Loucy (cell line): ENCODE results near the gene DPPA3.

Experiments used
- H2AFZ ChIP-seq: fragments of 200-600 bp; sonication (generic); 2 replicates; pipeline ENCODE4 v1.6.0; 2016; ENCODE audit warnings: antibody characterized with exemption, mild to moderate bottlenecking, low read length, moderate library complexity
- H3F3A ChIP-seq: fragments of 200-600 bp; 2 replicates; pipeline ENCODE4 v1.6.0; 2016; ENCODE audit warnings: antibody characterized with exemption, low read depth, mild to moderate bottlenecking
- H3K27me3 ChIP-seq: fragments of 200-600 bp; sonication (generic); 2 replicates; pipeline ENCODE4 v1.6.1; 2014; ENCODE audit warnings: low read length, mild to moderate bottlenecking; ENCODE audit not compliant: insufficient read depth, poor library complexity, severe bottlenecking
- H3K36me3 ChIP-seq: fragments of 200-600 bp; sonication (generic); 2 replicates; pipeline ENCODE4 v1.6.1; 2016; ENCODE audit warnings: low read length; ENCODE audit not compliant: insufficient read depth
- H3K4me1 ChIP-seq: fragments of 200-600 bp; sonication (generic); 2 replicates; pipeline ENCODE4 v1.5.1; 2014; ENCODE audit warnings: low read length, mild to moderate bottlenecking; ENCODE audit not compliant: insufficient read depth, poor library complexity, severe bottlenecking
- H3K4me2 ChIP-seq: fragments of 200-600 bp; sonication (generic); 2 replicates; pipeline ENCODE4 v1.6.0; 2014; ENCODE audit warnings: antibody characterized with exemption, low read length, low read depth, mild to moderate bottlenecking; ENCODE audit not compliant: poor library complexity, severe bottlenecking
- H3K4me3 ChIP-seq: fragments of 200-600 bp; sonication (generic); 2 replicates; pipeline ENCODE4 v1.5.1; 2014; ENCODE audit warnings: low read length, mild to moderate bottlenecking, mixed read lengths; ENCODE audit not compliant: poor library complexity, severe bottlenecking
- H3K79me2 ChIP-seq: fragments of 200-600 bp; sonication (generic); 2 replicates; pipeline ENCODE4 v1.6.1; 2014; ENCODE audit warnings: low read length; ENCODE audit not compliant: insufficient read depth
- H3K9ac ChIP-seq: fragments of 200-600 bp; sonication (generic); 2 replicates; pipeline ENCODE4 v1.6.0; 2014; ENCODE audit warnings: mild to moderate bottlenecking, low read depth, low read length, moderate library complexity; ENCODE audit not compliant: poor library complexity, severe bottlenecking
- H3K9me2 ChIP-seq: fragments of 200-600 bp; sonication (generic); replicated peaks from 2 replicates; pipeline ENCODE4 v1.6.1; 2016; ENCODE audit warnings: low read depth, low read length, mixed read lengths
- H3K9me3 ChIP-seq: fragments of 200-600 bp; sonication (generic); 2 replicates; pipeline ENCODE4 v1.6.1; 2014; ENCODE audit warnings: mild to moderate bottlenecking, antibody characterized with exemption, low read length, low read depth; ENCODE audit not compliant: insufficient read depth
- H4K20me1 ChIP-seq: fragments of 200-600 bp; sonication (generic); 2 replicates; pipeline ENCODE4 v1.6.0; 2014; ENCODE audit warnings: antibody characterized with exemption, low read length, mild to moderate bottlenecking; ENCODE audit not compliant: insufficient read depth, poor library complexity, severe bottlenecking
- EZH2phosphoT487 ChIP-seq: fragments of 200-600 bp; IDR thresholded peaks from 2 replicates; pipeline ENCODE4 v1.6.1; 2018; ENCODE audit warnings: antibody characterized with exemption, mild to moderate bottlenecking, moderate library complexity, borderline replicate concordance
- TF ChIP-seq, protein P1 (sequence below): fragments of 200-600 bp; sonication (generic); conservative IDR thresholded peaks from 2 replicates; pipeline ENCODE4 v1.5.1; 2014; ENCODE audit warnings: mild to moderate bottlenecking, antibody characterized with exemption, low read length

Gene DPPA3

DNA sequence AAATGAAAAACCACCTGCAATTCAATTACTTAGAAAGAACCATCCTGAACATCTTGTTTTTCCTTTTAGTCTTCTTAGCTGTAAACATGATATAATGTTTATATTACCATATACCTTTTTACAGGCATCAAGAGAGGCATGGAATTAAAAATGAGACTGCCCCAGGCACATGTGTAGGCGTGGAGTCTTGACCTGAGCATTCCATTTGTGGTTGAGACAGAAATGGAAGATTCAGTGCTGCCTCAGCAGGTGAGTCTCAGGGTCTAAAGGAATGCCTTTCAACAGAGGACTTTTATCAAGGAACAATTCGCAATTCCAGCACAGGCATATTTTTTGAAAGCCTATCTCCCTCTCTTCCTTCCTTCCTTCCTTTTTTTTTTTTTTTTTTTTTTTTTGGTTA lies 45.8 kb downstream of the DPPA3 start:
- no peak for TF ChIP-seq EZH2phosphoT487
- TF ChIP-seq, protein P1, sequence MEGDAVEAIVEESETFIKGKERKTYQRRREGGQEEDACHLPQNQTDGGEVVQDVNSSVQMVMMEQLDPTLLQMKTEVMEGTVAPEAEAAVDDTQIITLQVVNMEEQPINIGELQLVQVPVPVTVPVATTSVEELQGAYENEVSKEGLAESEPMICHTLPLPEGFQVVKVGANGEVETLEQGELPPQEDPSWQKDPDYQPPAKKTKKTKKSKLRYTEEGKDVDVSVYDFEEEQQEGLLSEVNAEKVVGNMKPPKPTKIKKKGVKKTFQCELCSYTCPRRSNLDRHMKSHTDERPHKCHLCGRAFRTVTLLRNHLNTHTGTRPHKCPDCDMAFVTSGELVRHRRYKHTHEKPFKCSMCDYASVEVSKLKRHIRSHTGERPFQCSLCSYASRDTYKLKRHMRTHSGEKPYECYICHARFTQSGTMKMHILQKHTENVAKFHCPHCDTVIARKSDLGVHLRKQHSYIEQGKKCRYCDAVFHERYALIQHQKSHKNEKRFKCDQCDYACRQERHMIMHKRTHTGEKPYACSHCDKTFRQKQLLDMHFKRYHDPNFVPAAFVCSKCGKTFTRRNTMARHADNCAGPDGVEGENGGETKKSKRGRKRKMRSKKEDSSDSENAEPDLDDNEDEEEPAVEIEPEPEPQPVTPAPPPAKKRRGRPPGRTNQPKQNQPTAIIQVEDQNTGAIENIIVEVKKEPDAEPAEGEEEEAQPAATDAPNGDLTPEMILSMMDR = no peak
- no peaks in the 10 kb centered on the region for H3F3A ChIP-seq
- no peak overlapping the region for H2AFZ ChIP-seq
- H3K9ac ChIP-seq = no peak overlapping the region
- H3K9me2 ChIP-seq = no peaks in the 10 kb centered on the region
- no peaks in the 10 kb centered on the region for H3K79me2 ChIP-seq
- no peak overlapping the region for H3K4me2 ChIP-seq
- no peaks in the 10 kb centered on the region for H3K9me3 ChIP-seq
- no peaks in the 10 kb centered on the region for H4K20me1 ChIP-seq
- H3K4me3 ChIP-seq = no peak overlapping the region
- H3K4me1 ChIP-seq = peaks cover 6% of the 10 kb centered on the region
- no peaks in the 10 kb centered on the region for H3K27me3 ChIP-seq
- no peaks in the 10 kb centered on the region for H3K36me3 ChIP-seq

GRCh38 chr12:7758766-7759140 lies 47.5 kb downstream of the DPPA3 start:
- Histone ChIP-seq H3K4me3 (no peak overlapping the region), H3K9ac (no peak overlapping the region), H3K9me2 (no peaks in the 10 kb centered on the region), H3K4me1 (no peaks in the 10 kb centered on the region), H3K4me2 (no peak overlapping the region), H4K20me1 (no peaks in the 10 kb centered on the region), H3K36me3 (no peaks in the 10 kb centered on the region), H2AFZ (no peak overlapping the region), H3K79me2 (no peaks in the 10 kb centered on the region), H3K9me3 (no peaks in the 10 kb centered on the region), H3K27me3 (no peaks in the 10 kb centered on the region), H3F3A (no peaks in the 10 kb centered on the region)
- TF ChIP-seq EZH2phosphoT487 = no peak
- TF ChIP-seq, protein P1 = no peak
